HG03575 (cell line): ENCODE data around the gene ATP2A3.

ENCODE experiments used
- ATAC-seq: cut with Tn5 transposase; IDR thresholded peaks from one replicate; pipeline ENCODE4 v1.9.1; 2021; ENCODE audit not compliant: unreplicated experiment, insufficient number of reproducible peaks, low FRiP score; ENCODE audit errors: extremely low read depth

ATP2A3 gene

DNA sequence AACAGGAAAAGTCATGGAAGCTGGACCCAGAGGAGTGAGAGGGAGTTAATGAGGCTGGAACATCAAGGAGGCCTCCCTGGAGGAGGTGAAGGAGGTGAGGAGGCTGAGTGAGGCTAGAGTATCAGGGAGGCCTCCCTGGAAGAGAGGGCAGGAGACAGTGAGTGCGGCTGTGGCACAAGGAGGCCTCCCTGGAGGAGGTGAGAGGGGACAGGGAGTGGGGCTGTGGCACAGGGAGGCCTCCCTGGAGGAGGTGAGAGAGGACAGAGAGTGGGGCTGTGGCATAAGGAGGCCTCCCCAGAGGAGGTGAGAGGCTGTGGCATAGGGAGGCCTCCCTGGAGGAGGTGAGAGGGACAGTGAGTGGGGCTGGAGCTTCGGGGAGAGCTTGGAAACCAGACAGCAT, 76.8 kb downstream of the ATP2A3 start:
- no peak for ATAC-seq

DNA sequence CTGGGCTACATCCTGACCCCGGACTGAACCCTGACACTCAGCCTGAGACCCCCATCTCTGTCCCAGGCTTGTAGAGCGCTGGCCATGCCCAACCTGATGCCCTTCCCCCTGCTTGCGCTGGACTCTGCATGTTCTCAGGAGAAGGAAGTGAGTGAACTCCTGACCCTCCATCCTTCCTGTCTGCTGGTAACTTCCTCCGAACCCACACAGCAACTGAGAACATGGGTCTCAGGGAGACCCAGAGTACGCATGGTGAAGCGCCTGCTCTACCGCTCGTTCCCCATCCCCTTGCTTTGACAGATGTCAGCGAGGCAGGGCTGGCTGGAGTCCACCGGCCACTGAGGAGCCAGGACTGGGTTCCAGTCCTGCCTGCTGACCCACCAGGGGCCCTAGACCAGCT, 77.5 kb downstream of the ATP2A3 start:
- no peak for ATAC-seq

DNA sequence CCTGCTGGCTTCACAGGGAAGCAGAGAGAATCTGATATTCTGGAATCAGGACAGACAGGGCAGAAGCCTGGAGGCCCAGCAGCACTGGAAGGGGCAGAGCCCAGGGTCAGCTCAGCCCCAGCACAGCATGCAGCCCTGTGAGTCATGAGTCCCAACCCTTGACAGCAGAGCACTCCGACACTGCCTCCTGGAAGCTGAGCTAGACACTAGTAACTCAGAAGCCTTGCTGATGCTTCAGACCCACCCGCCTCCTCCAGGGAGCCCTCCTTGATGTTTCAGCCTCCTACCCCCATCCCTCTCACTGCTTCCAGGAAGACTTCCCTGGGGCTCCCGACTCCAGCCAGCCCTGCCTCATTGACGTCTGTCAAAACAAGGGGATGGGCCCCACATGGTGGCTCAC, 78.3 kb downstream of the ATP2A3 start:
- ATAC-seq, result no peak

DNA sequence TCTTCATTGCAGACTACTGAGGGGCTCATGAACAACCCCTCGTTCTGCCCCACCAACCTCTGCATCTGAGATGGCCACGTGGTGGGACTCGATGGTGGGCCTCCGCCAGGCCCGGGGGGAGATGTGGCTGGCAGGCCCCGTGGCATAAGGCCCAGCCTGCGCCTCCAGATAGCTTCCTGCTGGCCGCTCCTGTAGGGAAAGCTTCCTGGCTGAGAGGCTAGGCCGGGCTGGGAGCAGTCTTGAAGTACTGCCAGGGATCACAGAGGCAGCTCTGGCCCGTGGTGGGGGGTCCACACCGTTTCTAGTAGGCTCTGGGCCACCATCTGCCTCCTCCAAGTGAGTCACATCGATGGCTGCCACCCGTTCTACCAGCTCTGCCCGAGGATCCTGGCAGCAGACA, 79.0 kb downstream of the ATP2A3 start:
- ATAC-seq, result no peak

DNA sequence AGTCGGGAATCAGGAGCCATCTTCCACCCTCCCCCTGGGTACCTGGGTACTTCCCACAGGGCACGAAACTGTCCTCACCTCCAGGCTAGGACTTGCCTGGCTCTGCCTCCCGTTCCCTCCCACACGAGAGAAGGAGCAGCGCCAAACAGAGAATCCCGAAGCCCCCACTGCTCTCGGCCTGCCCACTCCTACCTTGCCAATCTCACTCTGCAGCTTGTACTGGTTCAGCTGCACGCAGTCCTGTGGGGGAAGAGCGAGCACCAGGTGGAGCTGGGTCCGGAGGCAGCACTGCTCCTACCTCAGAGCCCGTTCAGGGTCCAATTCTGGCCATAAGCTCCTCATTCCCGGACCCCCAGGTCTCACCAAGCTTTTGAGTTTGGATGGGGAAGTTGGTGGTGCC, 80.0 kb downstream of the ATP2A3 start:
- ATAC-seq, result no peak

DNA sequence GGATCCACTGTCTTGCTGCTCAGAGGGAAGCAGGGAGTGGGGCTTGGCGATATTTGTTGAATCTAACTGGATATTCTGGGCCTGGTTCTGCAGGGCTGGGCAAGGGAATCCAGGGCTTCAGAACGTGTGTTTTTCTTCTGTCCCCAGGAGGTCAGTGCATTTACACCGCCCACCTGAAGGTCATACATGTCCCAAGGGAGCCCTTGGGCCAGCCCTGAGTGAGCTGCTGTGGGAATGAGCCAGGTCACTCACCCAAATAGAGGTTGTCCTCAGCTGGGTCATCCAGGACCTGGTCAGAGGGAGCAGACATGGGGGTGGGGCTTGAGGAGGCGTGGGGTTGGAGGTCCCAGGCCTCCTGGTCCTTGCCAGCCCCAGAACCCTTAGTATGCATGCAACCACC, 82.0 kb downstream of the ATP2A3 start:
- no peak for ATAC-seq

DNA sequence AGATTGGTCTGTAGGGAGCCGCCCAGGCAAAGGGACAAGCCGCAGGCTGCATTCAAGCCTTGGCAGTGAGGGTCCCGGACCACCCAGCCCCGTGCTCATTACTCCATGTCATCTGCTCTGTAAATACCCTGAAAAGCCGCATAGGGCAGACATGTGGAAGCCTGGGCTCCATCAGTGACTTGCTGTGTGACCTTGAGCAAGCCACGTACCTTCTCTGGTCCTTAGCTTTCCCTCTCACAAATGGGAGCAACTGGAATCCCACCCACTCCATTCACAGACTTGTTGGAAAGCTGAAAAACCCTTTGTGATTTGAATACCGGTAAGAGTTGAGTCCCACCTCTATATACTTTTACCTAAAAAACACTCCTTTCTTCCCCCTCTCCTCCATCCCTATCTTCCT, 83.3 kb downstream of the ATP2A3 start:
- no peak for ATAC-seq

DNA sequence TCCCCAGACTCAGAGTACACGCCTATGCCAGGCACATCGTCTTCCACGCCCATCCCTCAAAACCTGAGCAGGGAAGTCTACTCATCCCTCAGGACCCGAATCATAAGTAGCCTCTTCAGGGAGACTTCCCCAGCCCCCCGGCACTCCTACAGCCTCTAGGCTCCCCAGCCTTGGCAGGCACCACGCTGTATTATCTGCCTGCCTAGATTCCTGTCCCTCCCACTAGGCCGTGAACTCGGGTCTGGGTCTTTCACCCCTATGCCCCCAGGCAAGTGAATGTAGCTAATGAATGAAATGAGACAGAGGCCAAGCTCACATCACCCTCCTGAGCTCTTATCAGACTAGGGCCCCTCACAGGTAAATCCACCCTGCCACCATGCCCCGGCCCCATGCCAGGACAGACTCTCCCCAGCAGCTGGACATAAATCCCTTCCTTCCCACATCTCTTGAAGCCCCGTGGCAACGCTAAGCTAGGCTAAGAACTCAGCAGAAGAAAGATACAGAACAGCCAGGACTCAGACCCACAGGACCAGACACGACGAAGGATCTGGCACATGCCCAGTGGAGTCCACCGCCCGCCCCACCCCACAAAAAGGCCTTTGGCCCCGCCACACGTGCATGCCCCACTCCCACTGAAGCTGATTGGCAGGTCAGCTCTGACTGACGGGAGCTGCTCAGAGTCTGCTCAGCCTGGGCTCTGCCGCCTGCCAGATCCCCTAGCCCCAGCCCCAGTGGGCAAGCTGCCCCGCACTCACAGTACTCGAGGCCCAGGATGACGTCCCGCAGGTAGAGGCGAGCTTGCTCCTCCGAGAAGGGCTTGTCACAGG, 84.4 kb downstream of the ATP2A3 start:
- no peak for ATAC-seq

DNA sequence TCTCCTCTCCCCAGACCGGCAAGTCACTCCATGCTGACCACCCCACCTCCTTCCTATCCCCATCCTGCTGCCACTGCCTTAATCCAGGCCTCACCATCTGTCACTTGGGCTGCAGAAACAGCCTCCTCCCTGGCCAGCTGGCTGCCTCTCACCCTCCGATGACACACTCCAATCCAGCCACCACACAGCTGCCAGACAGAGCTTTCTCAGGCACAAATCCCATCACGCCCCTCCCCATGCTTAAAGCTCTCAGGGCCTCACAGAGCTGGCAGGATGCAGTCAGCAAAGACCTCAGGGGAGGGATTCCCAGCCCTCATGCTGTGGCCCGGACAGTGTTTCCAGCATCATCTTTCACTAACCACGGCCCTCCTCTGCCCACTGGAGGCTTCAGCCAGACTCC, 85.1 kb downstream of the ATP2A3 start:
- no peak for ATAC-seq

DNA sequence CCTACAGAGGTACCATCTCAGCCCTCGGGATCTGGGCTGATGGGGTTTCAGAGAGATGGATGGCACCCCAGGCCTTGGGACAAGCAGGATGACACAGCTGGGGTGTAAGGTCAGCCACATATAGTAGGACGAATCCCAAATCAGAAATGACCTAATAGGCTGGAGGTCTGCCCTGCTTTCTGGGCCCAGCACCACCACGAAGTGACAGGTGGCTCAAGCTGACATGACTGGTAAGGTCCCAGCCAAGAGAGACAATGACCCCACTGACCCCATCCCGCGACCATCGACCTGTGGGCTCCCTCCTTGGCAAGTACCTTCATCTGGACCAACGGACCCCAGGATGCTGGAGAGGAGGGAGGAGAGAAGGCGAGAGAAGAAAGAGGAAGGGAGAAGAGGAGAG, 87.0 kb downstream of the ATP2A3 start:
- no peak for ATAC-seq

DNA sequence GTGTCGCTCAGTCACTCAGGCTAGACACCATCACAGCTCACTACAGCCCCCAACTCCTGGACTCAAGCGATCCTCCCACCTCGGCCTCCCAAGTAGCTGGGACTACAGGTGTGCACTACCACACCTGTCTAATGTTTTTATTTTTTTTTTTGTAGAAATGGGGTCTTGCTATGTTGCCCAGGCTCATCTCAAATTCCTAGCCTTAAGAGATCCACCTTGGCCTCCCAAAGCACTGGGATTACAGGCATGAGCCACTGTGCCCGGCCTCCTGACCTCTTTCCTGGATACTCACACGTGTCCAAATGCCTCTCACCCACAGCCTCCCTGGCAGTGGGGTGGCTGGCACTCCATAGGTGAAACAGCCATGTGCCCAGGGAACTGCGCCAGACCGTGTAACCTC, 88.9 kb downstream of the ATP2A3 start:
- ATAC-seq, result no peak
